ENCODE results near the gene REEP2. TPM values are rescaled to one million over a fixed set of nuclear protein-coding genes. Genes with fewer than 3 reads are reported as not detected.
"Not testable (repeated sequence)": the region's sequence is repeated elsewhere in the genome, so short reads cannot be mapped to it uniquely, and the experiment has no call there.

REEP2 gene
- total RNA-seq, 1 donor from 2014 or later = 59.2 TPM

- H3K4me1 Mint-ChIP-seq = peaks cover 16% of the 10 kb centered on the region
- H3K36me3 Mint-ChIP-seq (ENCODE audit: low read depth) = peaks cover 13% of the 10 kb centered on the region
- H3K9me3 Mint-ChIP-seq = no peaks in the 10 kb centered on the region
- no peak overlapping the region for H3K4me3 Mint-ChIP-seq
- TF ChIP-seq, protein P1, sequence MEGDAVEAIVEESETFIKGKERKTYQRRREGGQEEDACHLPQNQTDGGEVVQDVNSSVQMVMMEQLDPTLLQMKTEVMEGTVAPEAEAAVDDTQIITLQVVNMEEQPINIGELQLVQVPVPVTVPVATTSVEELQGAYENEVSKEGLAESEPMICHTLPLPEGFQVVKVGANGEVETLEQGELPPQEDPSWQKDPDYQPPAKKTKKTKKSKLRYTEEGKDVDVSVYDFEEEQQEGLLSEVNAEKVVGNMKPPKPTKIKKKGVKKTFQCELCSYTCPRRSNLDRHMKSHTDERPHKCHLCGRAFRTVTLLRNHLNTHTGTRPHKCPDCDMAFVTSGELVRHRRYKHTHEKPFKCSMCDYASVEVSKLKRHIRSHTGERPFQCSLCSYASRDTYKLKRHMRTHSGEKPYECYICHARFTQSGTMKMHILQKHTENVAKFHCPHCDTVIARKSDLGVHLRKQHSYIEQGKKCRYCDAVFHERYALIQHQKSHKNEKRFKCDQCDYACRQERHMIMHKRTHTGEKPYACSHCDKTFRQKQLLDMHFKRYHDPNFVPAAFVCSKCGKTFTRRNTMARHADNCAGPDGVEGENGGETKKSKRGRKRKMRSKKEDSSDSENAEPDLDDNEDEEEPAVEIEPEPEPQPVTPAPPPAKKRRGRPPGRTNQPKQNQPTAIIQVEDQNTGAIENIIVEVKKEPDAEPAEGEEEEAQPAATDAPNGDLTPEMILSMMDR (conservative IDR thresholded peaks at IDR 0.05) = no peak
- DNase-seq (ENCODE audit: low read depth, low spot score) = no peak
- peak overlapping the region; percentile 63 for H3K27ac Mint-ChIP-seq (ENCODE audit: unreplicated experiment)
- peaks cover 5% of the 10 kb centered on the region for H3K27me3 Mint-ChIP-seq (ENCODE audit: low read depth)
Observed at GRCh38 chr5:138472353-138472752, 33.5 kb downstream of the REEP2 start.

DNA sequence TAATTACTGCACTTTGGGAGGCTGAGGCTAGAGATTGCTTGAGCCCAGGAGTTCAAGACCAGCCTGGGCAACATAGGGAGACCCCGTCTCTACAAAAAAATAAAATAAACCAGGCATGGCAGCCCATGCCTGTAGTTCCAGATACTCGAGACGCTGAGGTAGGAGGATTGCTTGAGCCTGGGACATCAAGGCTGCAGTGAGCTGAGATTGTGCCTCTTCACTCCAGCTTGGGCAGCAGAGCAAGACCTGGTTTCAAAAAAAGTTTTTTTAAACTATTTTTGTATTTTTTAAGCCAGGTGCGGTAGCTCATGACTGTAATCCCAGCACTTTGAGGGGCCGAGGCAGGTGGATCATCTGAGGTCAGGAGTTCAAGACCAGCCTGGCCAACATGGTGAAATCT lies 34.3 kb downstream of the REEP2 start:
- not testable (repeated sequence) for H3K9me3 Mint-ChIP-seq; H3K27me3 Mint-ChIP-seq (ENCODE audit: low read depth); DNase-seq (ENCODE audit: low read depth, low spot score); H3K36me3 Mint-ChIP-seq (ENCODE audit: low read depth); H3K27ac Mint-ChIP-seq (ENCODE audit: unreplicated experiment); H3K4me1 Mint-ChIP-seq; H3K4me3 Mint-ChIP-seq

DNA sequence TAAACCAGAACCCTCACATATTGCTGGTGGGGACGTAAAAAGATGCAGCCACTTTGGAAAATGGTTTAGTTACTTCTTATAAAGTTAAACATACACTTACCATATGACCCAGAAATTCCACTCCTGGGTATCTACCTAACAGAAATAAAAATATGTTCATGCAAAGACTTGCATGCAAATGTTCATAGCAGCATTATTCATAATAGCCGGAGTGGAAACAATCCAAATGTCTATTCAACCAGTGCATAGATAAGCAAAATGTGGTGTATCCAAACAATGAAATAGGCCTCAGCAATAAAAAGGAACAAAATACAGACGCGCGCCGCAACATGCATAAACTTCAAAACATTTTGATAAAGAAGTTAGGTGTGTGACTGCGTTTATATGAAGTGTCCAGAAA lies 38.1 kb downstream of the REEP2 start:
- Mint-ChIP-seq H3K36me3 (ENCODE audit: low read depth) (no peaks in the 10 kb centered on the region), H3K27ac (ENCODE audit: unreplicated experiment) (no peak overlapping the region), H3K9me3 (no peaks in the 10 kb centered on the region), H3K4me3 (no peak overlapping the region), H3K4me1 (no peaks in the 10 kb centered on the region), H3K27me3 (ENCODE audit: low read depth) (no peaks in the 10 kb centered on the region)
- TF ChIP-seq, protein P1 (conservative IDR thresholded peaks at IDR 0.05) = no peak
- no peak for DNase-seq (ENCODE audit: low read depth, low spot score)

DNA sequence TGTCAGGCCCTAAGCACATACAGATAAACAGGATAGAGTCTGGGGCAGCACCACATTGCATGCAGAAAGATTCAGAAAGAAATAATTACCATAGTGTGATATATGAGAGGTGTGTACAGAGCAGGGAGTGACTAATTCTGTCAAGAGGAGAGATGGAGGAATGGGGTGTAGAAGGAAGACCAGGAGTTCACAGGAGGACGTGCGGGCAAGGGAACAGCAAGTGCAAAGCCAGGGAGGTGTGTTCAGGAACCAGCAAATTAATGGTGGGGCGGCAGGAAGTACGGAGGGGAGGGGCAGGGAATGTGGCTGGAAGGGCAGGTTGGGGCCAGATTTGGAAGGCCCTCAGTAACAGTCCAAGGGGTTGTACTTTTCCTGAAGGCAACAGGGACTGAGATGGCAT lies 43.8 kb downstream of the REEP2 start:
- Mint-ChIP-seq H3K27me3 (ENCODE audit: low read depth) (no peaks in the 10 kb centered on the region), H3K4me1 (peaks cover 5% of the 10 kb centered on the region), H3K36me3 (ENCODE audit: low read depth) (no peaks in the 10 kb centered on the region), H3K4me3 (no peak overlapping the region), H3K9me3 (no peaks in the 10 kb centered on the region), H3K27ac (ENCODE audit: unreplicated experiment) (no peak overlapping the region)
- TF ChIP-seq, protein P1 (conservative IDR thresholded peaks at IDR 0.05) = no peak
- no peak for DNase-seq (ENCODE audit: low read depth, low spot score)

DNA sequence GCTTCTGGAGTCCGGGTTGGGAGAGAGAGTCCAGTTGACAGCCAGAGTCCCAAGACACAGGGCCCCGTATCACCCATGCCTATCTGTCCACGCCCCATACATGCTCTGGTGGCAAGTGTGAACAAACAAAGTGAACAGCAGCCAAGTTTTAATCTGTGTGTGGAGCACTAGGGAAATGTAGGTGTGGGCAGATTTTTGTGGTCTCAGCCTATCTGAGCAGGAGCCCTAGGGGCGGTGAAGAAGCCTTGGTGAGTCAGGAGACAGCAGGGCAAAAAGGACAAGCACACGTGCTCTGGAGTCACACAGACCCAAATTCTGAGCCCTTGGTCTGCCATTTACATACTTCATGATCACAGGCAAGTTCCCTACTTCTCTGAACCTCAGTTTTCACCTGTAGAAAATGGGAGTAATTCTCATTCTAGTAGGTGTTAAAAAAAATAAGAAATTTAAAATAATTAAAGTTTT lies 49.7 kb downstream of the REEP2 start:
- Mint-ChIP-seq H3K27ac (ENCODE audit: unreplicated experiment) (no peak overlapping the region), H3K36me3 (ENCODE audit: low read depth) (no peaks in the 10 kb centered on the region), H3K27me3 (ENCODE audit: low read depth) (peaks cover 7% of the 10 kb centered on the region), H3K4me3 (no peak overlapping the region), H3K9me3 (no peaks in the 10 kb centered on the region), H3K4me1 (peaks cover 32% of the 10 kb centered on the region)
- no peak for DNase-seq (ENCODE audit: low read depth, low spot score)
- TF ChIP-seq, protein P1 (conservative IDR thresholded peaks at IDR 0.05) = no peak

GRCh38 chr5:138489683-138490061 lies 50.8 kb downstream of the REEP2 start:
- no peak overlapping the region for H3K4me3 Mint-ChIP-seq
- no peak overlapping the region for H3K27ac Mint-ChIP-seq (ENCODE audit: unreplicated experiment)
- H3K9me3 Mint-ChIP-seq = no peaks in the 10 kb centered on the region
- TF ChIP-seq, protein P1 (conservative IDR thresholded peaks at IDR 0.05) = no peak
- peaks cover 7% of the 10 kb centered on the region for H3K27me3 Mint-ChIP-seq (ENCODE audit: low read depth)
- peaks cover 37% of the 10 kb centered on the region for H3K4me1 Mint-ChIP-seq
- no peak for DNase-seq (ENCODE audit: low read depth, low spot score)
- no peaks in the 10 kb centered on the region for H3K36me3 Mint-ChIP-seq (ENCODE audit: low read depth)
